ENCODE data around the gene CCDC27. TPM values are rescaled to one million over a fixed set of nuclear protein-coding genes. Genes with fewer than 3 reads are reported as not detected.

Gene CCDC27
- total and polyA plus RNA-seq, 3 donors from 2014 or later: 10.6 to 28.4 (median 18.3) TPM

DNA sequence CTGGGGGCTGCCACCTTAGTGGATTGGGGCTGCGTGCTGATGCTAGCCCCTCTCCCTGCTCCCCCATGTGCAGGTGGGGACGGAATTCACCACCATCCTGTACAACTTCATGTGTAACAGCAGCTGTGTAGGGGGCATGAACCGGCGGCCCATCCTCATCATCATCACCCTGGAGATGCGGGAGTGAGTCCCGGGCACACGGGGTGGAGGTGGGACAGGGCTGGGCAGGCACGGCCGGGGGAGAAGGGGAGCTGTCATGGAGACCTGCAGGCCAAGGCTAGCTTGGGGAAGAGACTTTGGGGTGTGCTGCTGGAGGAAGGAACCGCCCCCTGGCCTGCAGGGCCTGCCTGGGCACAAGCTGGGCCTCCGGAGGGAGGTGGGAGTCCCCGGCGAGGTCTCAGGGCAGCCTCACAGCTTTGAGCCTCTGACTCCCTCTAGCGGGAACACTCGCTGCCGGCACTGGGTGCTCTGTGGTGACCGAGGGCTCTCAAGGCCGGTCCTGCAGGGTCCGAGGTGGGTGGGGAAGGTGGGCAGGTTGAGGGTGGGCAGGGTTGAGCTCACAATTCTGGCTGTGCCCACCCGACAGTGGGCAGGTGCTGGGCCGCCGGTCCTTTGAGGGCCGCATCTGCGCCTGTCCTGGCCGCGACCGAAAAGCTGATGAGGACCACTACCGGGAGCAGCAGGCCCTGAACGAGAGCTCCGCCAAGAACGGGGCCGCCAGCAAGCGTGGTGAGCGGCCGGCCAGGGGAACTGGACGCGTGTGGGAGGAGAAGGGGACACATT lies 25.0 kb upstream of the CCDC27 start:
- Histone ChIP-seq H3K27me3 (no peaks in the 10 kb centered on the region), H3K36me3 (ENCODE audit: low read depth, missing control alignments) (no peaks in the 10 kb centered on the region), H3K9me3 (no peaks in the 10 kb centered on the region), H3K4me1 (no peaks in the 10 kb centered on the region), H3K4me3 (no peak overlapping the region), H3K27ac (no peak overlapping the region)
- peak; percentile 60 for DNase-seq
- TF ChIP-seq, protein P1, sequence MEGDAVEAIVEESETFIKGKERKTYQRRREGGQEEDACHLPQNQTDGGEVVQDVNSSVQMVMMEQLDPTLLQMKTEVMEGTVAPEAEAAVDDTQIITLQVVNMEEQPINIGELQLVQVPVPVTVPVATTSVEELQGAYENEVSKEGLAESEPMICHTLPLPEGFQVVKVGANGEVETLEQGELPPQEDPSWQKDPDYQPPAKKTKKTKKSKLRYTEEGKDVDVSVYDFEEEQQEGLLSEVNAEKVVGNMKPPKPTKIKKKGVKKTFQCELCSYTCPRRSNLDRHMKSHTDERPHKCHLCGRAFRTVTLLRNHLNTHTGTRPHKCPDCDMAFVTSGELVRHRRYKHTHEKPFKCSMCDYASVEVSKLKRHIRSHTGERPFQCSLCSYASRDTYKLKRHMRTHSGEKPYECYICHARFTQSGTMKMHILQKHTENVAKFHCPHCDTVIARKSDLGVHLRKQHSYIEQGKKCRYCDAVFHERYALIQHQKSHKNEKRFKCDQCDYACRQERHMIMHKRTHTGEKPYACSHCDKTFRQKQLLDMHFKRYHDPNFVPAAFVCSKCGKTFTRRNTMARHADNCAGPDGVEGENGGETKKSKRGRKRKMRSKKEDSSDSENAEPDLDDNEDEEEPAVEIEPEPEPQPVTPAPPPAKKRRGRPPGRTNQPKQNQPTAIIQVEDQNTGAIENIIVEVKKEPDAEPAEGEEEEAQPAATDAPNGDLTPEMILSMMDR (IDR thresholded peaks at IDR 0.05): peak in 1 of 3 experiments; percentile 33
- no peak for TF ChIP-seq POLR2A (IDR thresholded peaks at IDR 0.05)
- intact Hi-C loops (cut with DNase I; ENCODE audit: low total_unique reads): no loop called here
- WGBS, 2 donors: 52 to 59% methylated on average over 17 to 36 of the region's 37 CpGs

DNA sequence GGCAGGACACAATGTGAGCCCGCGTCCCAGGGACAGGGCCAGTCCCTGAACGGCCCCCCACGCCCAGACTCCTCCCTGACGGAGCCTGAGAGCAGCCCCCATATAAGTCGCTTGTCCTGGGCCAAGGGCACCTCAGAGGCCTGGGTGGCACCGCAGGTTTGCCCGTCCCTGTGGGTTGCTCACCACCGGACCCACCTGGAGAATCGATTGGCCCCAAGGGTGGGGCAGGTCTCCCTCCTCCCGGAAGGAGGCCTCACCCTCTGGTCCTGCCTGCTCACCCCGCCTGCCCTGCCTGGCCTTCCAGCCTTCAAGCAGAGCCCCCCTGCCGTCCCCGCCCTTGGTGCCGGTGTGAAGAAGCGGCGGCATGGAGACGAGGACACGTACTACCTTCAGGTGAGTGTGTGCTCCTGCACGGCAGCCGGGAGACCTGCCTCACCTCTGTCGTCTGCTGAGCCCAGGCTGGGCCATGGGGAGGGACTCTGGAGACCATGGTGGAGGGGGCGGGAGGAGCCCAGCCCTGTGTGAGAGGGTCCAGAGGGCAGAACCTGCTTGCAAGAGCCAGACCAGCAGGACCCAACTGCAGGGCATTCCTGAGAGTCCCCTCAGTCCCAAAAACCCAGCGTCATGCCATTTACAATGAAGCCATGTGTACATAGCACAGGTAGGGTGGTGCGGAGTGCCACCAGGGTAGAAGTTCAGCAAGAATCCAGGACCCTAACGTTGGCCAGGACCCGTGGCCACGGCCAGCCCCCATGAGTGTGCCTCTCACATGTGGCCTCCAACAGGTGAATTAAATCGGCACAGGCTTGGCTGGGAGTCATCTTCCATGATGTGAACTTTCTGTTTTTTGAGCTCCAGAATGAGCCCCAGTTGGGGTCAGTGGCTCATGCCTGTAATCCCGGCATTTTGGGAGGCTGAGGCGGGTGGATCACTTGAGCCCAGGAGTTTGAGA lies 24.1 kb upstream of the CCDC27 start:
- no peak overlapping the region for H3K4me3 ChIP-seq
- TF ChIP-seq, protein P1 (IDR thresholded peaks at IDR 0.05): no peak
- TF ChIP-seq POLR2A (IDR thresholded peaks at IDR 0.05): no peak
- no peak overlapping the region for H3K27ac ChIP-seq
- WGBS, 2 donors: 82 to 89% methylated on average over 15 to 31 of the region's 31 CpGs
- no peak for DNase-seq
- H3K27me3 ChIP-seq: no peaks in the 10 kb centered on the region
- H3K9me3 ChIP-seq: no peaks in the 10 kb centered on the region
- H3K4me1 ChIP-seq: no peaks in the 10 kb centered on the region
- no peaks in the 10 kb centered on the region for H3K36me3 ChIP-seq (ENCODE audit: low read depth, missing control alignments)
- intact Hi-C loops (cut with DNase I; ENCODE audit: low total_unique reads): no loop called here

DNA sequence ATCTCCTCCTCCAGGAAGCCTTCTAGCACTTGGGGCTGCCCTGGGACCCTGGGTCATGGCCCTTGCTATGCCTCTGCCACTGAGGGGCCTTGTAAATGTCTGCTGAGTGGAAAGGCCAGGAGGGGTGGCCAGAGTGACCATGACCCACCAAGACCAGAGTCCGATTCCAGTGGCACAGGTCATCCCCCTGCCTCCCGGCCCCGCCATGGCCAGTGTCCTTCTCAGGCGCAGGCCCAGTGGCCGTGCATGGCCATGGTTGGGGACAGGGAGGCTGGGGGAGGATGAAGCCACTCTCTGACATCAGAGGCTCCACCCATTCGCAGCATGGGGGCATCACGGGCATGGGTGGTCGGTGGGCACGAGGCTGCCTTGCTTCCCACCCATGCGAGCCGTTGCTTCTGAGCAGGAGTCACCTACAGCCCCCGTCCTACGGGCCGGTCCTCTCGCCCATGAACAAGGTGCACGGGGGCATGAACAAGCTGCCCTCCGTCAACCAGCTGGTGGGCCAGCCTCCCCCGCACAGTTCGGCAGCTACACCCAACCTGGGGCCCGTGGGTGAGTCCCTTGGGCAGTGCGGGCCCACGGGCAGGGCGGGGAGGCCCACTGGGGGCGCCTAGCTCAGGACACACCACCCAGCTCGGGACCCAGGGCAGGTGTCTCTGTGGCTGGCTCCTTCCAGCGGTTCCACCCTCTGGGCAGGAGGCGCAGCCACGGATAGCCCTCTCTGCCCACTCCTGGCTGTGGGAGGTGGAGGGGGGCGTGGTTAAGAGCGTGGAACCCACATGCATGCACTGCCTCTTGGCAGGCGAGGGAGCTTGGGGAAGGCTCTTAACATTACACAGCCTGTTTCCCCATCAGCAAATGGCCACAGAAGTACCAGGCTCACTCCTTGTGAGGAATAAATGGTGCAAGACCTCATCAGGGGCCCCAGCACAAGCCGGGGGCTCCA lies 22.4 kb upstream of the CCDC27 start:
- intact Hi-C loops (cut with DNase I; ENCODE audit: low total_unique reads): no loop called here
- H3K9me3 ChIP-seq: no peaks in the 10 kb centered on the region
- TF ChIP-seq, protein P1 (IDR thresholded peaks at IDR 0.05): no peak
- no peaks in the 10 kb centered on the region for H3K4me1 ChIP-seq
- no peaks in the 10 kb centered on the region for H3K27me3 ChIP-seq
- DNase-seq: peak; percentile 53
- 82 to 85% methylated on average over 14 to 32 of the region's 32 CpGs for WGBS, 2 donors
- no peak overlapping the region for H3K27ac ChIP-seq
- H3K4me3 ChIP-seq: no peak overlapping the region
- no peaks in the 10 kb centered on the region for H3K36me3 ChIP-seq (ENCODE audit: low read depth, missing control alignments)

DNA sequence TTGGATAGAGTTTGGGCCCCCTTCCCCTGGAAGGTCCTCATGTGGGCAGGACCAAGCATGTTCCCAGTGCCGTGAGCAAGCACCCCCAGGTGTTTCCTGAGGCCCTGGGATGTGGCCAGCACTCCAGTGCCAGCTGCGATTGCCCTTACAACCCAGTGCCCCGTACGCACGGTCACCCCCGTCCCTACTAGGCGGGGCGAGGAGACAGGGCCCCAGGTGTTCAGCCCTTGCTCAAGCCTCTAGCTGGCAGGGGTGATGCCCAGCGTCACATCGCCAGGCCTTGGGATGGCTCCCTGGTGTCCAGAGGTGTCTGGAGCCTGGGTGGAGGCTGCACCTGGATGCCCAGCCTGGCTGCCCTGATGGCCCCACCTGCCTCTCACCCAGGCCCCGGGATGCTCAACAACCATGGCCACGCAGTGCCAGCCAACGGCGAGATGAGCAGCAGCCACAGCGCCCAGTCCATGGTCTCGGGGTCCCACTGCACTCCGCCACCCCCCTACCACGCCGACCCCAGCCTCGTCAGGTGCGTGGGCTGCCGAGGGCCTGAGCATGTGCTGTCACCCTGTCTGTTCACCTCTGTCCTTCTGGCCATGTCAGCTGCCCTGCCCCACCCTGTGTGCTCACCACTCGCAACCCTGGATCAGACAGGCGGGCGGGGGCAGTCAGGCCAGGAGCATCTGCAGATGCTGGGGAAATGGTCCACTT lies 21.6 kb upstream of the CCDC27 start:
- Histone ChIP-seq H3K4me1 (no peaks in the 10 kb centered on the region), H3K27ac (no peak overlapping the region), H3K9me3 (no peaks in the 10 kb centered on the region), H3K36me3 (ENCODE audit: low read depth, missing control alignments) (no peaks in the 10 kb centered on the region), H3K4me3 (no peak overlapping the region), H3K27me3 (no peaks in the 10 kb centered on the region)
- no peak for DNase-seq
- 87 to 93% methylated on average over 8 to 25 of the region's 25 CpGs for WGBS, 2 donors
- intact Hi-C loops (cut with DNase I; ENCODE audit: low total_unique reads): no loop called here
- no peak for TF ChIP-seq POLR2A (IDR thresholded peaks at IDR 0.05)
- TF ChIP-seq, protein P1 (IDR thresholded peaks at IDR 0.05): no peak
